Fibroblast of skin of back (primary cell): ENCODE data around the gene KLHL17.
"Not testable (repeated sequence)": the region's sequence is repeated elsewhere in the genome, so short reads cannot be mapped to it uniquely, and the experiment has no call there.

Experiments used
- DNase-seq: peaks from one replicate; pipeline ENCODE4 v3.0.0-alpha.2; 2013

KLHL17 gene

GRCh38 chr1:982765-983436, 22.5 kb downstream of the KLHL17 start:
- DNase-seq, result no peak

GRCh38 chr1:983798-984475, 23.6 kb downstream of the KLHL17 start:
- DNase-seq, result no peak

- DNase-seq, result no peak
Observed at GRCh38 chr1:984476-984814, 24.1 kb downstream of the KLHL17 start.

- no peak for DNase-seq
Observed at GRCh38 chr1:985126-985525, 24.7 kb downstream of the KLHL17 start.

- DNase-seq, result not testable (repeated sequence)
Observed at GRCh38 chr1:988061-988460, 27.7 kb downstream of the KLHL17 start.

- not testable (repeated sequence) for DNase-seq
Observed at GRCh38 chr1:991275-991674, 30.9 kb downstream of the KLHL17 start.

- no peak for DNase-seq
Observed at GRCh38 chr1:991895-992294, 31.5 kb downstream of the KLHL17 start.

- DNase-seq, result no peak
Observed at GRCh38 chr1:992362-992761, 32.0 kb downstream of the KLHL17 start.

GRCh38 chr1:993379-993995, 33.1 kb downstream of the KLHL17 start:
- DNase-seq, result no peak

GRCh38 chr1:994546-994945, 34.2 kb downstream of the KLHL17 start:
- DNase-seq, result not testable (repeated sequence)

GRCh38 chr1:995665-996633, 35.6 kb downstream of the KLHL17 start:
- DNase-seq, result no peak

- no peak for DNase-seq
Observed at GRCh38 chr1:996851-997712, 36.7 kb downstream of the KLHL17 start.

GRCh38 chr1:997713-997992, 37.3 kb downstream of the KLHL17 start:
- no peak for DNase-seq

- DNase-seq, result no peak
Observed at GRCh38 chr1:997993-998744, 37.8 kb downstream of the KLHL17 start.

GRCh38 chr1:998745-998994, 38.3 kb downstream of the KLHL17 start:
- no peak for DNase-seq

GRCh38 chr1:998995-999724, 38.8 kb downstream of the KLHL17 start:
- DNase-seq, result peak; percentile 48

GRCh38 chr1:999725-1000356, 39.5 kb downstream of the KLHL17 start, which contains the start of gene HES4:
HES4 (minus strand) TSS chr1:1000097; CDS start chr1:999973, 124 bp downstream.
- DNase-seq, result peak; percentile 96

GRCh38 chr1:1000357-1001056, 40.1 kb downstream of the KLHL17 start:
- DNase-seq, result peak; percentile 83

GRCh38 chr1:1001057-1001783, 40.8 kb downstream of the KLHL17 start:
- DNase-seq, result no peak
